Activated CD8-positive, alpha-beta memory T cell treated with anti-CD3 and anti-CD28 coated beads, Interleukin-2, amount 50 U/mL, for 48 hours (primary cell): Measurements from ENCODE around the gene VTI1A.

Source experiments
- DNase-seq: peaks from one replicate; pipeline ENCODE4 v3.0.0-alpha.2; 2020

VTI1A gene

DNA sequence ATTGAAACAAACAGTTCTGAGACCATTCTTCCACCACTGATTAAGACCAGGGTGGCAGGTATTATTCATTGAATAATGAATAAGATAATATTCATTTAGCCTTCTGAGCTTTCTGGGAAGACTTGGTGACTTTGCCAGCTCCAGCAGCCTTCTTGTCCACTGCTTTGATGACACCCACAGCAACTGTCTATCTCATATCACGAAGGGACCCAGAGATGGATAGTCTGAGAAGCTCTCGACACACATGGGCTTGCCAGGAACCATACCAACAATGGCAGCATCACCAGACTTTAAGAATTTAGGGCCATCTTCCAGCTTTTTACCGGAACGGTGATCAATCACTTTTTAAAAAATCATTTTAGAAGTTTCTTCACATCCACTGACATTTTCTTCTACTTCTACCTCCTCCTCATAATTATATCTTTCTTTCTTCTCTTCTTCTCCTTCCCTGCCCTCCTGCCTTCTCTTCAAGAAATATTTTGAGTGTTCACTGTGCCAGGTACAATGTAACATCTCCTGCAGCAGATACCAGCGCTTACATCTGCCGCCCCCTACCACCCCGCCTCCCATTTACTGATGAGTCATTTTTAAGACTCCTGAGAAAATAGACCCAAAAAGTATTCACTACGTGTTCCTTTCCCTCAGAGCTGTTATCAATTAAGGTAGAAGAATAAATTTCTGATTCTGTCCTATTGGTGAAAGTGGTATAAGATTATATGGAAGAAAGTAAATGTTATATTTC is 101.7 kb downstream of the VTI1A start:
- DNase-seq, result no peak

DNA sequence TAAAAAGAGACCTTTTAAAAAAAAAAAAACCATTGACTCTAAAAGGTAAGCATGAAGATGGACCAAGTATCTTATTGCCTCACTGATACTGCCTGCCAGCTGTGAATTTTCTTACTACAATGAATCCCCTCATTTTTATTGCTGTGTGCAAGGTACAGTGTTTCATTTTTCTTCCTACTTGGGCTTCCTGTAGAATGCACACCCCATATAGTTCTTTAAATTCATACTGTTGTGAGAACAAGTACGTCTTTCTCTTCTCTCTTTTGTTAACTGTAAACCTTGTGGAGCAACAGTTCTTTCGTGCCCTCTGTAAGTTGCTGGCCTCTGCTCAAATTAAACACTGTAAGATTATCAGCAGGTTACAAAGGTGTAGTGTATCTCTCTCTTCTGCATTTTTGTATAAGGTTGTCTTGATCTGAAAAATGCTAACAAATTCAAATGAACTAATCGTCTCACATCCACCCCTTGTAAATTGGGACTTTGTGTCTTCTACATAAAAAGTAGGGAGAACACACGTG is 105.6 kb downstream of the VTI1A start:
- no peak for DNase-seq

DNA sequence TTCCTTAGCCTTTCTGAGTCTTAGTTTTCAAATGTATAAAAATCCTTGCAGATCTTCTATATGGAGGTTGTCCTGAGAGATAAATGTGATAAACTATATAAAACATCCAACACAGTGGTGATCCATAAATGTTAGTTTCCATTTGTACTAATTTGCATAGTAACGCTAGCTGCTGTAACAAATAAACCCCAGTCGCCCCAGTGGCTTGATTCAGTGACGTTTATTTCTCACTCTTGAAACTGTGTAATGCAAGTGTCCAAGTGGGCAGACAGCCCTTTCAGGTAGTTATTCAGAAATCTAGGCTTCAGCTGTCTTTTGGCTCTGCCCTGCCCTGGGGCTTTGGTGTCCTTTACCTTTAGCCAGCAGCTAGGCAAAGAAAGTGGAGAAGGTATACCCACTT is 106.3 kb downstream of the VTI1A start:
- DNase-seq, result no peak

DNA sequence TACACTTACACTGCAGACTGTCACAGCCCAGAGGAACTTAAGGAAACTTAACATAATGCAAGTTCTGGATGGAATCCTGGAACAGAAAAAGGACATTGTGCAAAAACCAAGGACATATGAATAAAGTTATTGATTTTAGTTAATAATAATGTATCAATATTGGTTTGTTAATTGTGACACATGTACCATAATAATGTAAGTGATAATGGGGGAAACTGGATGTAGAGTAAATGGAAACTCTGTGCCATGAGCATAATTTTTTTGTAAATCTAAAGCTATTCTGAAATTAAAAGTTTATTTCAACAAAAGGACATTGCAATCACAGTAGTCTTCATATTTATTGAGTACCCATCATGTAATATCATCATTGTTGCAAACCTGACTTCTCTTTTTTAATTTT is 107.2 kb downstream of the VTI1A start:
- no peak for DNase-seq

DNA sequence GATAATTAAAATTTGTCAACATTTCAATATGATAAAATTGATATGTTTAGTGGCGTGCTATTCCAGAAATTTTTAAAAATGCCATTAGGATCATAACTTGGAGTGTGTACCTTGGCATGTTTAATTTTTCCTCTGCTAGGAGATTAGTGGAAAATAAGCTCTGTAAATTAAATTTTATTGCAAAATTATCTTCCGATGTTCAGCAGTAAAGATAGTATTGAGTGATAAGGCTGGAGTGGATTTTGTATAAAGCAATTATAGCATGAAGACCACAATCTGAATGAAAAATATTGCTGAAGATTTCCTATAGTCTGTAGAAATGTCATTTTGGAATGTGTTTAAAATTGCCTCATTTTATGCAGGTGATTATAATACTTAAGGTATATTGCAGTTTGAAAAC is 110.2 kb downstream of the VTI1A start:
- DNase-seq, result no peak

DNA sequence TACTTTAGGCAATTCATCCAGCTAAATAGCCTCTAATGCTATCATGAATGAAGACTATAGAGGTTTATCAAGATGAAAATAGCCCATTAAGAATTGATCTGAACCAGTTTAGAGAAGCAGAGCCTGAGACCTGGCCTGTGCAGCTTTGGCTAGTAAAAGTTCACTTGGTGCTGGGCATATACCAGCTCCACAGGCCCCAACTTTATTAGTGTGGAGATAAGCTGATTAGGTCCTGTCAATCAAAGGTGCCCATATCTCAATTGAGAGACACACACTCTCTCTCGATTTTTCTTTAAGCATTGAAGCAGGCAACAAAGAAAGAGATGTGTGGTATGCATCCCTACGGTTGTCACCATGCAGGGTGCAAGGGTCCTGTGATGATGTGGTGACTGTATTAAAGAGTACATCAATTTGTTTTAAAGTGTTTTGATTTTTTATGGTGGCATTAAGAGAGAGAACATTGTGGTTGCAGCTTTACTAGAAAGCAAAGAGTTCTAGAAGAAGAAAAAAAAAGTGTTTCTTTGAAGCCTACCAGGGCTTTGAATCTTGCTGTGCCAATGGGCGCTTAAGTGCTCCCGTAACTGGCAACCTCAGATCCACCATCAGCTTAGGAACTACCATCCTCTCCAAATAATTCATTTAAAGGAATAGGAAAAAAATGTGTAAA is 111.6 kb downstream of the VTI1A start:
- no peak for DNase-seq

DNA sequence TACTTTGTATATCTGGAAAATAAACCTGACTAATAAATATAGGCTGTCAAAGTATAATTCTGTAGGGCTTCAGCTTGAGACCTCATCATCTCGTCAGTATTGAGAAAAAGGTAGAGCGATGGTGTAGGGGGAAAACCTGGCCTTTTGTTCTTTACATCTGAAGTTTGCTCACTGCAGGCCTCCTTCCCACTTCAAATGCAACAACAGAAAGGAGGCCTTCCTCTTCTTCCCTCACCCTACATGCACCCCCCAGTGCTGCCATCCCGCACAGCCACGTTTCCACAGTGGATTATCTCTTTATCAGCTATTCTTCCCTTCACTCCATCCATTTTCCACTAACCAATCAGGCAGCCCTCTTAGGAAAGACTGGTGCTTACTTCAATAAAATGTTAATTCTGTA is 112.3 kb downstream of the VTI1A start:
- no peak for DNase-seq

DNA sequence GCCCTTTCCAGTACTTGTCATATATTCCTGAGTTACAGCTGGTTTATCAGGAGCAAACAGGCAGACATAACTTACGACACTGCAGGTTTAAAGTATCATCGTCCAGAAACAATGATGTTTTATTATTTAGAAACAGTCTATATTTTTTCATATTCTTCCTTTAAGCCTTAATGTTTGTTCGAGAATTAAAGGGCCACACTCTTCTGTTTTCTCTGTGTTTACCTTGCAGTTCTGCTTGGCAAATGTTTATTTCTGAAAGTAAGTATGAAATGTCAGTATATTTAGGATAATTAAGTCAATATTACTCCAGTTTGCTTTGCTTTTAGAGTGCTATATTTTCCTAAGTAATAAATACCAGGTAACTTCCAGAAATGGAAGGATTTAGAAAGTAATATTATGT is 115.1 kb downstream of the VTI1A start:
- no peak for DNase-seq

DNA sequence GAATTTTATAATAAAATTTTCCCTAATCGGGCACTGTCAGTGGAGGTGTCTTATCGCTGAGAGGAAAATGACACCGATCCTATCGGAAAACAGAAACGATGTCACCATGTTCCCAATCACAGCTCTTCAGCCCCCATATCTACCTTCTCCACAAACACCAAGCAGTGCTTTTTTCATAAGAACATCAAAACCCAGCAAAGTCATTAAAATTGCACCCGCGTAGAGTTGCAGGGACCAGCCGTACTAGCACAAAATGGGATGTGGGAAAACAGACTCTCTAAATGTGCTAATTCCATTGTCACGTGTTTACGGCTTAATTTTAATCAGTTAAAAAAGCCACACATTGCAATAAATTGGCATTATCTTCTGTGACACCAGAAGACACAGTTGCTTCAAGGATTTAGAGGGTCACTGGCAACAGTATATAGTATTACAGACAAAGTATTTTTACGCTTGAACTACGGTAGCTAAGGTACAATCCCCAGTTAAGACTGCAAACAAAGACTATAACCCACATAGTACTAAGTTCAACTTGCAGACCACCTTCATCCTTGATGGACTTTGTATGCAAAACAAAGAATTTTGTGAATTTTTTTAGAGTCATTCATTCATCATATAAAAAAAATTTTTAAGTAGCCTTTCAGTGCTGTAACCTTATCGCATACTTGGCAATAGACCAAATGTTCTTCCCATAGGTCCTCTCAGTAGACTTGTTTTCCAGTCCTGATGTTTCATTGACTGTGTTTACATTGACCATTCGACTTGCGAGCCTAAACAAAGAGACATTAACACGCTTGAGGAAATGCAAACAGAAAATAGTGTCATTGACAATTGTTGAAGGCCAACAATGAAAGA is 116.0 kb downstream of the VTI1A start:
- no peak for DNase-seq

DNA sequence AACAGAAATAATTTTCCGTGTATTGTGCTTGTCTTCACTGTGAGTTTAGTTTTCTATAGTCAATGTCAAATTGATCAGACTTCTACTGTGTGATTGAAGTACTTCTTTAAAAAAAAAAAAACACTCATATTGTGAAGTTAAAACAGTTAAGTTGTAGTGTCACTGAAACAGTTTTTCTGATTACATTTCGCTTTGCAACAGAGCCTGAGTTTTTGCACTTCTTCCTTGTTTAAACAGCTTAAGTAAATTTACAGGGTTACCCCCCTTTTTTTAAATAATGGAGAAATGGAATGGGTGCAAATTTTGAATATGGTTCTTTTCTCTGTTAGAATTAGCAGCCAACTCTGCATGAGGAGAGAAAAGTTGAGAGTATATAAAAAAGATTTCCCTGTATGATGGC is 117.3 kb downstream of the VTI1A start:
- DNase-seq, result no peak

DNA sequence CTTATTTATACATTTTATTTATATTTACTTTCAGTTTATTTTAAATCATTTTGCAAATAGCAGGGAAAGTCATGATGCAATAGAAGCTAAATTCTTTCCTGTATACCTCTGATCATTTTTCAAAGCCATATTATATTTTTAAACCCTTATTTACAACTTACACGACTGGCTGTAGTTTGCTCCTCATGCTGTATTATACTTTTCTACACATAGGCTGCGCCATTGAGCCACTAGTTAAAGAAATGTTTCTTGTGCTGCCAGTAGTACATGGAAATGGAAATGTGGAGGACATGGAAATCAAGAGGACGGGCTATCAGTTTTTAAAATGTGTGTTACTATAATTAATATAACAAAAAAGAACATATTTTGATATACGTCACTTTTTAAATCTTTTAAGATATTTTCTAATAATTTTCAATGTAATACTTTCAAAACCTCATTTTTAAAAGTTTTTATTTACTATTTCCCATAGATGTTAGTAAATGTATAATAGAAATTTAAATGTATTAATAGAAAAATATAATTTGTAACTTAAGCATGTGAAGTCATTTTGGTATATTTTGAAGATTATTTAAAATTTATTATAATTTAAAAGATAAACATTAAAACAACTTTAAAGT is 118.5 kb downstream of the VTI1A start:
- no peak for DNase-seq

DNA sequence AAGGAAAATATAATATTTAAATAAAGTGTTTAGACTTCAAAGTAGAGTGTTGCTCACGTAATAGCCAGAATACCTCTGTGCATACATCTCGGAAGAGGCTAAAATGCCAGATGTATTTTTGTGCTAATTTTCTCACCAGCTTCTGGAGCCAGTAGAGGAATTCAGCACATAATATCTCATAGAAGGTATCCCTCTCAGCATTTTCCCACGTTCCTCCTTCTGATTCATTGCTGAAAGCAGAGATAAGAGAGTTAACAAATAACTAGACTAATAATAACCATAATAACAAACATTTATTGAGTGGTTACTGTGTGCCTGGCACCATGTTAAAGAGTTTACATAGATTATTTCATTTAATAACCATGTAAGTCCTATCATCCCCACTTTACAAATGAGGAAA is 123.6 kb downstream of the VTI1A start:
- no peak for DNase-seq

DNA sequence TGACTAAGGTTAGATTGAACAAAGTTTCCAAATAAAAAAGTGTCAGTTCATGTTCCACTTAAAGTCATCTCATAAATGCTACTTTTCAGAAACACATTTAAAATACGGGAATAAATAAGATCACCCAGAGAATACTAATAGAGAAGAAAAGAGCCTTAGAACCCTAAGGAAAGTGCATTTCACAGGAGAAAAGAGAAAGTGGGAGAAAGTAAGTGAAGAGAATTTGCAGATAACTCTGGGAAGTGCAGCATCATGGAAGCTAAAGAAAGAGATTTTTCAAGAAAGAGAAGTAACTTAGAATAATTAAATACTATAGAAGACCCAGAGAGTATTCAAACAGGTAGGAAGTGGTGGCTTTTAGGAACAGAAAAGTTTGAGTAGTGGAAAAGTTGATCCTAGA is 132.6 kb downstream of the VTI1A start:
- no peak for DNase-seq

DNA sequence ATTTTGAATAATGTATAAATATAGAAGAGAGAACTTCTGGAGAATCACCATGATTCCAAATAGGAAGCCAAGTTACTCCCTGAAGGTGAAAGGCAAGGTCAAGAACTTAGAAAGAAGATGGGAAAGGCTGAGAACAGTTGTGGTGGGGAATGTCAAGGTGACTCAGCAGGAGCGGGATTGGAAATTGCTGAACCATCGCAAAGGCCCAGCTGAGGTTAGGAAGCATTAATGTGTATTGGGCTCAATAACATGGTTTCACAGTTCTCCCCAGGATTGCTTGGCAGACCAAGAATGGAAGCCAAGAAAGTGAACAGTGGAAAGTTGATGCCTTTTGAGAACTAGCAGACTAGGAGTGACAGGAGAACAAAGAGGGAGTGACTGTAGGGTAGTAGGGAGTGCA is 133.3 kb downstream of the VTI1A start:
- no peak for DNase-seq

DNA sequence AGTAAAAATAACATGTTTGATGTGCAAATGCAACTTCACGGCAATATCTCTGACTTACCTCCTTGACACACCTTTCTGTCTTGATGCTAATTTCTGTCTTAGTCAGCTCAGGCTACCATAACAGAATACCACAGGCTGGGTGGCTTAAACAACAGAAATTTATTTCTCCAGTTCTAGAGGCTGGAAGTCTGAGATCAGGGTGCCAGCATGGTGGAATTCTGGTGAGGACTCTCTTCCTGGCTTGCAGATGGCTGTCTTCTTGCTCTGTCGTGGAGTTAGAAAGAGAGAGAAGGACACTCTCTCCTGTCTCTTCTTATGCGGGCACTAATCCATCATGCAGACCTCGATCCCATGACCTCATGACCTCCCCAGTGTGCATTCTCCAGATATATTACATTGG is 134.9 kb downstream of the VTI1A start:
- DNase-seq, result no peak

DNA sequence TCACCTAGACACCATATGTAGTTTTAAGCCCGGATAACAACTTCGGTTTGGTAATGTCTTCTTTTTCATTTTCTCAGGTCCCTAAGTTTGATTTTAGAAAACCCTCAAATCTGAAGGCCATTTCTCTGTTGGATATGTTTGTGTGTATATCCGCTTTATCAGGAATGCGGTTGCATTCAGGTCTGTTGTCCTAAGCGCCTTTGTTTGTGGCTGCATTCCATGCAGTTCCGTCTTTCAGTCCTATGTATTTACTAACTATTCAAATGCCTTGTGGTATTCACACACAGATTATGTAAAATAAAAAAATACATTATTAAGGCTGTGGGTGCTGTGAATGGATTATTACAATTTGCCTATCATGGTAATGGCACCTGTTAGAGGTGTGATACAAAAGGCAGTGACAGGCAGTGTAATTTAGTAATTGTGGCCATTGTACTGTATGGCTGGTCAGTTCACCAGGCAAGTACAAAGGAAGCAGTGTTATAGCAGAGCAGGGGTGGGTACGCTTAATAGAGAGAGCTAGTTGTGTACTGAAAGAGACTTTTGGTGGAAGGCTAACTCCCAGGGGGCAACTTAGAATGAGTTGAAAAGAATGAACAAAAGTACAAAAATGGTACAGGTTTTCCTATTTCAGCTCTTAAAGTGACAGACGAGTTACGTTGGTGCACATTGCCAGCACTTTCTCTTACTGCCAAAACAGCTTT is 136.4 kb downstream of the VTI1A start:
- DNase-seq, result no peak

DNA sequence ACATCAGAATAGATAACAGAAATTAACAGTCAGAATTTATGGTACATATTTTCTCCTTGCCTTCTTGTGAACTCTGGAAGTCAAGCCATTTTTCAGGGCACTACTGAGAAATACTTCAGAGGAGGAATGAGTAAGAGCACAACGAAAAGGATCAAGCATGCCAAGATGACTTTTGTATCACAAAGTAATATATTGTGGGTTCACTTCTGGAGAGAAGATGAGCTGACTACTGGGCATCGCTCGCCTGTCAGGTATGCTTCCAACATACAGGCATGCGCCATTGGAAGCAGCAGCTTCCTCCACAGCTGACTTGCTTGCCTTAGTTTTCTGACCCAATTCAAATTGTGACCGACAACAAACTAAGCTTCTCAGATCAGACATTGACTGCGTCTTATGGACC is 137.3 kb downstream of the VTI1A start:
- DNase-seq, result no peak

DNA sequence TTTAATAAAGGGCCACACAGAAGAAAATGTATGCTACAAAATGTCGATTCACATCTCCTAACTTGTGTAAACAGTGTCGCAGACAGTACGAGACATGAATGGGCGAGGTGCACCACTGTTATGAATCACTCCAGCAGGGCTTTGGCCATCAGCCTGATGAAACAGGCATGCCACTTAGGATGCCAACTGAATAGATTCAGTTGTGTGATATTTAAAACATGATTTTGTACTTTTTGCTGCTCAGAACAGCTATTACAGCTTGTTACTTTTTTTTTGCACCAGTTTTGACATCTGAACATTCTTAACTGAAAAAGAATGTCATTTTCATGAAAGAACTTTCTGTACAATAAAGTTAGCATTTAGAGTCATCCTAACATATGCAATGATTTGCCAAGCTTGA is 138.1 kb downstream of the VTI1A start:
- no peak for DNase-seq

DNA sequence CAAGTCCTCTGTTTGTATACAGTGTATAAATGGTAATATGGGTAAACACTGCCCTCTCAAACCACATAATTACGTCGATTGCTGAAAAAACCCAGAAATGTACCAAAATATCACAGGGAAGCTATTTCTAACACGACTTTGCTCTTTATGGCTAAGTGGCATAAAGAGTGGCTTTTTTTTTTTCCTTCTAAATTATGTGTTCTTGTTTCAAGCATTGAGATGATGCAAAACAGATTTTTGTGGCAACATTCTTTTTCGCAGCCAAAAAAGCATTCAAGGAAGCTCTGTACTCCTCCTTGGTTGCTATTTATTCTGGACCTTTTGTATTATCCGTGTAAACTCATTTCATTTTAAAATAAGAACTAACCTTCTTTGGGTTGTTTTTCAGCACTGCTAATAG is 138.9 kb downstream of the VTI1A start:
- DNase-seq, result no peak

DNA sequence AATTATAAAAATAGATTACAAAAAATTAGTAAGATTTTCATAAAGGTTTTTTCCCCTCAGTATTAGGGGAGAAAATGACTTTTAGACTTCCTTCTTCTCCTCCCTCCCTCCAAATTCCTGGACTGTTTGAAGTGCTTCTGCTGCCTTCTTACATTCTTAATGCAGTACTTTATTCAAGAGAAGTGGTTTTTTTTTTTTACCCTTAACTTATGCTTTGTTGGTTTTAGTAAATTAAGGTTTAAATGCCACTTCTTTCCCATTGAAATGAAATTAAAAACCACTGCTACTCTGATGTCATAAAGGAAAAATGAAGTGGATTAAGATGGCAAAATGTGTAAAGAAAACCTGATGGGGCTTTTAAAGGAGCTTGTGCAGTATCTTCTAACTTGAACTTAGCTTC is 140.7 kb downstream of the VTI1A start:
- DNase-seq, result no peak

DNA sequence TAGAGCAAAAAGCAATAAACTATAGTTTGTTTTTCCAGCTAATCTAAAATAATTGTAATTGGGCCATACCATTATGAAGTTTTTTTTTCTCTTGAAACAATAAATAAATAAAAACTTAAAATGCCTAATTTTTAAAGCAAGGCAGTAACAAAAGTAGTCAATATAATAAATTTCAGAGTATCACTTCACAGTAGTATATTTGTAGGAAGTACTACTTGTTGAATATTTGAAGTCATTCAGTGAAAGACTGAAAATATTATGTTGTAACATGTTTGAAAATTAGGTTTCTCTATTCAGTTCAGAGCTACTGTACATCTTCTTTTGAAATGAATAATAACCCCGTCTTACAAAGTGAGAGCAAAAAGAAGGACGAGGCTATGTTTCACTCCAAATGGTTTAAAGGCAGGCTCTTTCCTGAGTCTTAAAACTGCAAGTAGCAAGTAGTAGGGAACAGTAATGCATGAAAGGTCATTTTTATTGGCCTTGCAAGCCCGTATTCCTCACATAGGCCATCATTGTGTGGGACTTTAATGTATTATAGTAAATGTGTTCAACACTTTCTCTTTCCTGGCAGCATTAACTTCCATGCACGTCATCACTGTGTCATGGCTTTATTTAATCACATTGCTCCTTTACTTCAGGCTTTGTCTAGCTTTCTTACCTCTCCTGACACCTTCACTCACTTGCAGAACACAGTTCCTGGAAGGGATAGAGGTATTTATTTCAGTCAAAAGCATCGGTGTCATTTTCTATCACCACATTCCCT is 141.4 kb downstream of the VTI1A start:
- DNase-seq, result no peak

DNA sequence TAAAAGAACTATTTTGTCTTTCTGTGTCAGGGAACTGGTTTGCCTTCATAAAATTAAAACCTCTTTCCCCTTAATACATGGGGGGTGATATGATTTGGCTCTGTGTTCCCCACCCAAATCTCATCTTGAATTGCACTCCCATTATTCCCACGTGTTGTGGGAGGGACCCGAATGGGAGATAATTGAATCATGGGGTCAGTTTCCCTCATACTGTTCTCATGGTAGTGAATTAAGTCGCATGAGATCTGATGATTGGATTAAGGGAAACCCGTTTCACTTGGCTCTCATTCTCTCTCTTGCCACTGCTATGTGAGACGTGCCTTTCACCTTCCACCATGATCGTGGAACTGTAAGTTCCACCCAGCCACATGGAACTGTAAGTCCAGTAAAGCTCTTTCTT is 142.1 kb downstream of the VTI1A start:
- DNase-seq, result no peak
